ENCODE data around the gene BTNL9. TPM values are rescaled to one million over a fixed set of nuclear protein-coding genes. Genes with fewer than 3 reads are reported as not detected.

Gene BTNL9
- total and polyA plus RNA-seq, 2 of the 8 experiments (the other 6 are each of a cell fraction or from before 2014, with no cell fraction given): 0.23 to 0.89 TPM

GRCh38 chr5:181092428-181092827 is 52.4 kb downstream of the BTNL9 start:
- no peak overlapping the region for H3K4me3 ChIP-seq (ENCODE audit: extremely low read depth in 1 of 4, insufficient read depth in 2 of 4, low read depth in 3 of 4, low read length in 4 of 4)
- H2AK5ac ChIP-seq (ENCODE audit: low read depth, low read length): no peak overlapping the region
- H3K79me1 ChIP-seq (ENCODE audit: low read depth, low read length): no peaks in the 10 kb centered on the region
- no peak overlapping the region for H4K5ac ChIP-seq (ENCODE audit: insufficient read length, low read depth, low read length)
- no peaks in the 10 kb centered on the region for H3K36me3 ChIP-seq (ENCODE audit: control insufficient read depth in 2 of 4, insufficient read depth in 4 of 4, low read length in 3 of 4)
- no peak overlapping the region for H3K9ac ChIP-seq (replicated peaks in 1 of 4; ENCODE audit: extremely low read depth in 1 of 4, low read depth in 3 of 4, low read length in 3 of 4)
- WGBS, 2 experiments (ENCODE audit: extremely low coverage in 1 of 2, insufficient coverage in 1 of 2, insufficient read length in 1 of 2, insufficient replicate concordance in 2 of 2, low coverage in 1 of 2, low lambda C conversion rate in 2 of 2, missing lambda C conversion rate in 1 of 2): 90% methylated on average over 7 of the region's 7 CpGs; no CpG with 5 or more reads in 1 of the 2 experiments
- H2BK15ac ChIP-seq (ENCODE audit: low read length): peak overlapping the region; percentile 61; the same call in 1 of the 2 replicates
- FAIRE-seq (no peak), DNase-seq (ENCODE audit: low read depth in 1 of 2, low spot score in 2 of 2) (no peak)
- H3K4me2 ChIP-seq (ENCODE audit: insufficient read depth in 1 of 2, low read depth in 2 of 2, low read length in 2 of 2): no peak overlapping the region
- ChIA-PET CTCF (ENCODE audit: partially characterized antibody) (interaction anchor here (0.8 to 1.0 kb wide), 4 partner anchors 16 to 225 kb away, joined by 3 to 4 read pairs (median 4); no protein-coding TSS in a partner anchor), POLR2A (ENCODE audit: partially characterized antibody) (no interaction called here)
- no peaks in the 10 kb centered on the region for H3K79me2 ChIP-seq (ENCODE audit: control insufficient read depth in 1 of 2, insufficient read depth in 2 of 2, low read length in 2 of 2)
- no peaks in the 10 kb centered on the region for H3K9me3 ChIP-seq (ENCODE audit: insufficient read depth in 2 of 2, low read depth in 1 of 2, low read length in 1 of 2)
- no peak overlapping the region for H3K27ac ChIP-seq (ENCODE audit: low read depth, low read length)
- no peak overlapping the region for H3K56ac ChIP-seq (replicated peaks; ENCODE audit: insufficient read length, low read depth, low read length)
- 0 out of 2 replicates have a peak overlapping the region, but pooled peaks have one; percentile 46 for H2AFZ ChIP-seq (ENCODE audit: low read length)
- H2BK120ac ChIP-seq (replicated peaks; ENCODE audit: low read depth, low read length): no peak overlapping the region
- no peaks in the 10 kb centered on the region for H4K20me1 ChIP-seq (replicated peaks in 1 of 2; ENCODE audit: control insufficient read depth in 1 of 2, insufficient read depth in 2 of 2, low read length in 2 of 2)
- no peak overlapping the region for H4K8ac ChIP-seq (ENCODE audit: extremely low read depth, insufficient read depth, low read length)
- no peak overlapping the region for H2BK5ac ChIP-seq (ENCODE audit: low read depth, low read length)
- no peaks in the 10 kb centered on the region for H3K23me2 ChIP-seq (ENCODE audit: low read depth, low read length)
- no peak overlapping the region for H3K23ac ChIP-seq (ENCODE audit: insufficient read length)
- H2BK12ac ChIP-seq (ENCODE audit: low read depth, low read length): no peak overlapping the region
- H3K14ac ChIP-seq (ENCODE audit: insufficient read length): no peak overlapping the region
- no peak overlapping the region for H4K91ac ChIP-seq (replicated peaks; ENCODE audit: insufficient read length, low read length)
- no peaks in the 10 kb centered on the region; a peak in 1 of 7 replicates for H3K4me1 ChIP-seq (replicated peaks in 1 of 4; ENCODE audit: control insufficient read depth in 3 of 4, insufficient read depth in 4 of 4, low read length in 3 of 4)
- H2BK20ac ChIP-seq (ENCODE audit: low read length): no peak overlapping the region
- no peak overlapping the region for H3K18ac ChIP-seq (ENCODE audit: extremely low read depth, low read length)
- no peaks in the 10 kb centered on the region for H3K27me3 ChIP-seq (replicated peaks in 1 of 4; ENCODE audit: control insufficient read depth in 3 of 4, extremely low read depth in 1 of 4, insufficient read depth in 3 of 4, low read length in 3 of 4)
- no peak overlapping the region for H3K4ac ChIP-seq (replicated peaks; ENCODE audit: insufficient read length, low read depth, low read length)
- no peak for TF ChIP-seq PHF8 (conservative IDR thresholded peaks at IDR 0.05; ENCODE audit: low read depth, low read length)
